Inferior parietal cortex (tissue), 1 donor: ENCODE results near the gene TMEM63C.

Experiments used
- DNase-seq: peaks from one replicate; pipeline ENCODE4 v3.0.0-alpha.2; 2016; ENCODE audit errors: extremely low spot score

Gene TMEM63C

GRCh38 chr14:77181603-77182437 is at the start of gene TMEM63C:
TSS of gene TMEM63C (plus strand) at chr14:77181798. CDS start at chr14:77218814, 37,016 bp downstream.
- DNase-seq: peak; percentile 42

- no peak for DNase-seq
These were observed 49.6 kb upstream of the TMEM63C start for GRCh38 chr14:77131871-77132486.

DNA sequence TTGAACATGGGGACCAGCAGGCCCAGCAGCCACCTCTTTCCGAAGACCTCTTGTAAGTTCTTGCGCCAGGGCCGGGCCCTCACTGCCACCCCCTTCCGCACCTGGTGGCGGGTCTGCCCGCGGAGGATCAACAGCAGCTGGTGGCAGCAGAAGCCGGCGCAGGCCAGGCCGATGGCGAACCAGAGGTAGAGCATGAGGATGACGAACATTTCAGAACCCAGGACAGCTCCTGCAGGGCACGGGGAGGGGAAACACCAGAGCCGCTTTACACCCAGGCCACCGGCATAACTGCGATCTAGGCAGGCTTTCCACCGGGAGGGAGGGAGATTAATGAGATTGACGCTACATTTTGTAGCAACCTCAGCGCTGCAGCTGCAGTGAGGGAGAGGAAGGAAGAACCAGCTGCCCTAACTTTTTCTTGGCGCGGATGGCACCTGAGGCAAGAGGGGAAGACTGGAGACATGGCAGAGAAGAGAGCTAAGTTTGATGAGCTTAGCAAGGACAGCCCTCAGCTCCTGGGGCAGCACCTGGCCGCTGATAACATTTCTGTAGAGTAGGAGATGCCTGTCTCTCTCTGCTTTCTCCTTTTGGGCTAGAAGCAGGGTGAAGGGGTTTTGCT is 47.8 kb upstream of the TMEM63C start:
- no peak for DNase-seq

DNA sequence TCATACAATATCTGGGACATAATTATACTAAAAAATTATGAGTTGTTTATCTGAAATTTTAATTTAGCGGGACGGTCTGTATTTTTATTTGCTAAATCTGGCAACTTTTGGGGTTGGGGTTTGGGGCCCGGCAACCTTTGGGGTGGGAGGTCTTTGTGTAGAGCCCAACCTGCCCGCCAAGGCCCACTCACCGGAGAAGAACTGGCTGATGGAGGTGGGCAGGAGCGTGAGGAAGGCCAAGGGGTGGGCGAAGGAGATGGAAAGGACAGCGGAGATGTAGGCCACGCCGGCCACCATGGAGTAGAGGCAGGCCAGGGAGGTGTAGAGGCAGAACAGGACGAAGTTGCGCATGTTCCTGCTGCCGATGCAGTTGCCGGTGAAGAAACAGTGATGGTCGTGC is 42.6 kb upstream of the TMEM63C start:
- no peak for DNase-seq

DNA sequence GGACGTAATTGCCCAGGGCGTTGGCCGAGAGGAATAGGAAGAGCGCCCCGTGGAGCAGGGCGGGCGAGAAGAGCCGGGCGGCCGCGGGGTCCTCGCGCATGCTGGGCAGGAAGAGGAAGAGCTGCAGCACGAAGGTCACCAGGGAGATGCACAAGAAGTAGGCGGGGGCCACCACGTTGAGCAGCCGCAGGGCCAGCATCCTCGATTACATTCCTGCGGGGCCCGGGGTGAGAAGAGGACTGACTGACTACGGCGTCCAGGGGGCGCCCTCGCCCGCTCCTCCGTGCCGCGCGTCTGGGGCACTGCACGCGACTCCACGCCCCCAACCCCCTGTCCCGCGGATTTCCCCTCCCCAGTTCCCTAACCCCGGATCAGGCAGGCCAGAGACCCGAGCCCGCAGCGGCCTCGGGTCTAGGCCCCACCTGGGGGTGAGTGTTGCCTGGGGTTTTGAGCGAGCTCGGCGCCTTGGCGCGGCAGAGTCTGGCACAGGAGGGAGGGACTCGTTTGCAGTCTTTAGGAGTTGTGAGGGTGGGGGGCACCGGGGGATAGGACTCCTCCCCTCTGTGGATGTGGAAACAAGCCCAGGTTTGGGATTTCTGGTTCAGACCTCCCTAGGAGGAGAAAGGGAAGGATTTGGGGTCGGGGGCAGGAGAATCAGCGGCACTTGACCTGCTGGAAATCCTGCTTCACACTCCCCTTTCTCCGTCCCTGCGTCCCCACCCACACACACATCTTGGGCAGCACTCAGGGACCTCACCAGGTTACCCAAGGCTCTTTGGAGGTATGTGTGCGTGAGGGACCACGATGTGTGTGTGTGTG is 41.8 kb upstream of the TMEM63C start:
- DNase-seq: no peak

- DNase-seq: no peak
These were observed 41.0 kb upstream of the TMEM63C start for GRCh38 chr14:77140359-77141213.

- DNase-seq: no peak
These were observed 40.2 kb upstream of the TMEM63C start, which contains the start of gene ZDHHC22 for GRCh38 chr14:77141214-77142004. TSS of gene ZDHHC22 (minus strand) at chr14:77141791. CDS start at chr14:77139738, 2,053 bp downstream.

DNA sequence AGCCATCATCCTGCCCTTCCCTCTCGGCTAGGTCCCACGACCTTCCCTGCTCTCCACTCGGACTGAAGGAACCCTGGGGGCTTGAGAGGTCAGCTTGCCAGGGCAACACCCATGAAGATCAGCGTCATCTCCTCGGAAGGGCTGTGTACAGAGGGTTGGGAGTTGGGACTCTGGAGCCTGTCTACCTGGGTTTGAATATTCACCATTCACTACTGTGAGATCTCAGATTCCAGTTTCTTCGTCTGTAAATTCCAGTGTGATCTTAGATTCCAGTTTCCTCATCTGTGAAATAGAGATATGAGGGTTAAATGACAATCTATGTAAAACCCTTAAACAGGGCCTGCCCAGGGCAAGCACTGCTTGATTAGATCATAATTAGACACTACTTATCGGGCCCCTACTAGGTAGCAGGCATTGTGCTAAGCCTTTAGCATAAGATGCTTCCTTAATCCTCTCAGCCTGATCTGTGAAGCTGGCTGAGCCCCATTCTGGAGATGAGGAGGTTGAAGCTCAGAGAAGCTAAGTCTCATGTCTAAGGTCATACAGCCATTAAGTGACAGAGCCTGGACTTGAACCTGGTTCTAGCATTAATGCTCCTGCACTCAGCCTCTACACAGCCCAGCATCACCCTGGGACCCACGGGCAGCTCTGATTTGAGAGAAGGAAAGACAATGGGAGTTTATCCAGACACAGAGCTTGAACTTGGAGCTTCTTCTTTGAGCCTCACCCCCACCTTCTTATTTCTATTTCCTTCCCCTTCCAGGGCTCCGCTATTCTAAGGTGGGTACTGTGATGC is 39.4 kb upstream of the TMEM63C start:
- no peak for DNase-seq

DNA sequence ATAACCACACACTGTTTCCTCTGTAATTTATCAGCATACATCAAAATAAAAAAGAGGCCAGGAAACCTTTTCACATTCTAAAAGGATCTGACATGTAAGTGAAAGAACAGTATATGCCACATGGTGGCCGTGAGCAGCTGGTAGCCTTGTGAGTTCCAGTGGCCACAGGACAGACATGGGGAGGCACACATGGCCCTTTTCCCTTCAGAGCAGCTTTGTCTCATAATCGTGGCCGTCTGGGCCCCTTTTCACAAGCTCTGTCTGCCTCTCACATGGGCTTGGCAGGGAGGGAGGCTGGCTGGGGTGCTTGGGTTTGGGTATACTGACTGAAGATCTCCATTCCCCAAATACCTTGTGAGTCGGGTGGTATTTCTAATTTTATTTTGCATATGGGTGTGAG is 38.5 kb upstream of the TMEM63C start:
- no peak for DNase-seq

DNA sequence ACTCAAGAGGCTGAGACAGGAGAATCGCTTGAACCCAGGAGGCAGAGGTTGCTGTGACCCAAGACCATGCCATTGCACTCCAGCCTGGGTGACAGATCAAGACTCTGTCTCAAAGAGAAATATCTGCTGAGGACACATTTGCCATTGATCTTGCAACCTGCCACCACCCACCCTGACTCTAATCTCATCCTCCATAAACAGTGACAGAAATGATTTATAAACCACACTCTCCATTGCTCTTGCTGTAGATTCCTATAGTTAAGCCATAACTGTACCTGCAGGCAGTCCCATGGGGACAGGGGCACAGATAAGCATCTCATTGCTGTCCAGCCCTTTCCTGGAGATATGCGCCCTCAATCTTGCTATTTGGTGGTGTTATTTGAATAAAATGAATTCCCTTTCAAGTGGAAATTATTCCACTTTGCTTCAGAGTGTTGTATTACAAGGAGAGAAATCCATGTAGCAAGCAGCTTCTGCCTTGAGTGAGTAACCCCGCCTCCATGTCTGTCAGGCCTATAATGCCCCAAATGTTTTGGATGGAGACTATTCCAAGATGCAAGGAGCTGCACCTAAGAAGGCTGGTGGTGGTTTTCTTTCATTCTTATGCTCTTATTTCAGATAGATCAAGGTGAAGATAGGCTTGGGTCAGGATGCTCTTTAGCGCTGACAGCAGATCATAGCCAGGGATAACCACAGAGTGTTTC is 37.0 kb upstream of the TMEM63C start:
- no peak for DNase-seq

DNA sequence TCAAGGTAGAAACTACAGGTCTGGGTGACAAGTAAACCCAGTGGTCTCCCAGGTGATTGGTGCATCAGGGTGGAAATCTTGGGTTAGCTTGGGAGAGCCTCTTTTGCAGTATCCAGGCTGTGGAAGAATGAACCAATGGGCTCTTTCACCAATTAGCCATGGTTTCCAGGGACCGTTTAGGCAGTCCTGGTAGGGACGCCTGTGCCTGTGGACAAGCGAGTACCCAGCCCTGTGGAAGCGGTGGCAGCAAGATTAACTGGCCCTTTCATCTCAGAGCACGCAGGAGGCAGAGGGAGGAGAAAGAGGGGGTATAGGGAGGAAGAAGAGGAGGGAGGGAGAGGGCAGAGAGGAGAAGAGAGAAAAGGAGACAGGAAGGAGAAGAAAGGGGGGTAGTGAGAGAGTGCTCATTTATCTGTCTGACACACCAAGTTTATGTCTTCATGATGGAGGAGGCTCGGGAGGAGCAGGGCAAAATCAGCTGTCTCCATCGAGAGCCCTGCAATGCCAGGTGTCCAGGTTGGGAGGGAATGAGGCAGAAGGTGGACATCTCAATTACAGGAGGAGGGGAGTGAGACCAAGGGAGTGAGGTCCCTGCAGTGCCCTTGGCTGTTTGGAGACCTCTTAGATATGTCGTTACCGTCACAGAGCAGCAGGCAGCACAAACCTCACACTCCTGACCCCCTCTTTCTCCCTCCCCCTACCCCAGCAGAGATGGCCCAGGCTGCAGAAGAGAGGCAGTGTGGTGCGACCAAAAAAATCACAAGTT is 35.4 kb upstream of the TMEM63C start:
- no peak for DNase-seq

GRCh38 chr14:77148510-77149231 is 32.9 kb upstream of the TMEM63C start:
- no peak for DNase-seq

DNA sequence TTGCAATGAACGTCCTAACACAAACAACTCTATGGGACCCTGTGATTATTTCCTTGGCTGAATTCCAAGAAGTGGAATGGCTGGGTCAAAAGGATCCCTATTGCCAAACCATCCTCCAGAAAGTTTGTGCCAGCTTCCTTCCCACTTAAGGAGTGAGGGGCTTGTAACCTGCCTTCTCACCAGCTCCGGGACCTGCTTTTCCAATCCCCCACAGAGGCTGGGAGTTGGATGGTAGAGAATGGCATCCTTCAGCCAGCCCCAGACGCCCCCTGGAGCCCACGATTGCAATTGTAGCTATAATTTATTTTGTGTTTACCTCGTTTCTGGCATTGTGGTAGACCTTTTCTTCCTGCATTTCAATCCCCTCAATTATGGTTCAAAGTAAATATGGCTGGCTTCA is 30.4 kb upstream of the TMEM63C start:
- no peak for DNase-seq

DNA sequence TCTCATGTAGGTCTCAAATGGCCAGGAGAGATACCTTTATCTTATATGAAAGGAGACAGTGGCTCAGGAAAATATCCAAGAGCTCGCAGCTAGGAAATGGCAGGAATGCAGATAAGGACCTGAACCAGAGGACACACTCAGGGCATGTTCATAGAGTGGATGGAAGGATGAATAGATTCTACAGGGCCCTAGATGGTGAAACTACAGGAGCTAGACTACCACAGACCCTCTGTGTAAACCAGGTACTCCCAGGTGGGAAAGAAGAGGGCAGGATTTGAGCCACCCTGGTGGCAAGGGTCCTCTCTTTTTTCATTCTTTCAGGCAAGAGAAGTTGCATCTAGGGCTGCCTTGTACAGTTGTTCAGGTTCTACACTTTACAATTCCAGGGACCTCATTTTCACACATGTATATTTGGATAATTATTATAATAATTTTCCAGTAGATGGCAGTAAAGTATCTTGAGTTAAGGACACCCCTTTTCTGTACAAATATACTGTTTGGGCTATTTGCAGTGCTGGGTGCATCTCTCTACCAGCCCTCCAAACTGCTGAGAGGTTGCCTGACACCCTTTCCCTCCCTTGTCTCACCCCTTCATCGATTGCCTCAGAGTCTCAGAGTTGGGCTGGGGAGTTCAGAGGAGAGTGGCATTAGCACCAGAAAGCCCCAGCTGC is 29.5 kb upstream of the TMEM63C start:
- no peak for DNase-seq

GRCh38 chr14:77153802-77154201 is 27.8 kb upstream of the TMEM63C start:
- DNase-seq: no peak

GRCh38 chr14:77154421-77154820 is 27.2 kb upstream of the TMEM63C start:
- no peak for DNase-seq

- DNase-seq: no peak
These were observed 26.5 kb upstream of the TMEM63C start for GRCh38 chr14:77155083-77155482.
